ENCODE data around the gene HNRNPH1. TPM values are rescaled to one million over a fixed set of nuclear protein-coding genes. Genes with fewer than 3 reads are reported as not detected.

The HNRNPH1 gene
- total and polyA plus RNA-seq, 2 experiments from 2014 or later = 410 to 715 TPM

DNA sequence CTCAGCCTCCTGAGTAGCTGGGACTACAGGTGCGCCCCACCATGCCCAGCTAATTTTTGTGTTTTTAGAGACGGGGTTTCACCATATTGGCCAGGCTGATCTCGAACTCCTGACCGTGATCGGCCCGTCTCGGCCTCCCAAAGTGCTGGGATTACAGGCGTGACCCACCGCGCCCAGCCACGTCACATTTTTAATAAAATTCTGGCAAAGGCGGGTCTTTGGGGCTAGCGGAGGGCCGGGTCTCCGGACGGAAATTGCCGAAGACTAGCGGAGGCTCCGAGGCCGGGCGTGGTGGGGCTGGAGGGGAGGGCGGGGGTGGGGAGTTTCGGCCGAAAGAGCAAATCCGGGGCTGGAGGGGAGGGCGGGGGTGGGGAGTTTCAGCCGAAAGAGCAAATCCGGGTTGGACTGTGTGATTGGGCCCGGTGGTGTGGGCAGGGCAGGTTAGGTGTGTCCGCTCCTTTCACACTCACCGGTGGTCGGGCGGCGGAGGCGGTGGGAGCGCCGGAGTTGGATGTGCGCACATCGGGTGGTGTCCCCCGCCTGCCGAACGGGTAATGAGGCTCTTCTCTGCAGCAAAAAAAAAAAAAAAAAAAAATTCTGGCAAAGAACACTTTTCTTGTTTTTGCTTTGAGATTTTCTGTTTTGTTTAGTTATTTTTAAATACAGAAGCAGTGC is 46.0 kb downstream of the HNRNPH1 start:
- Histone ChIP-seq H3K9me2 (ENCODE audit: insufficient read depth) (no peaks in the 10 kb centered on the region), H3K36me3 (ENCODE audit: insufficient read depth) (peaks cover 31% of the 10 kb centered on the region), H3K27me3 (ENCODE audit: insufficient read depth) (no peaks in the 10 kb centered on the region), H3K4me2 (no peak overlapping the region), H2AFZ (no peak overlapping the region), H4K20me1 (replicated peaks; ENCODE audit: insufficient read depth) (peaks cover 4% of the 10 kb centered on the region; the same call in 1 of the 2 replicates), H3K27ac (ENCODE audit: low read depth) (no peak overlapping the region; the same call in 1 of the 2 replicates), H3K4me1 (ENCODE audit: insufficient read depth) (no peaks in the 10 kb centered on the region), H3K79me2 (replicated peaks; ENCODE audit: insufficient read depth) (no peaks in the 10 kb centered on the region; the same call in 1 of the 2 replicates), H3K4me3 (no peak overlapping the region), H3F3A (replicated peaks; ENCODE audit: low read depth) (no peaks in the 10 kb centered on the region)
- Mint-ChIP-seq H3K9me3 (no peaks in the 10 kb centered on the region; the same call in 2 of the 3 replicates), H3K27me3 (ENCODE audit: insufficient read depth, low read depth, poor library complexity) (peaks cover 4% of the 10 kb centered on the region), H3K27ac (no peak overlapping the region), H3K4me1 (no peaks in the 10 kb centered on the region), H3K4me3 (no peak overlapping the region), H3K36me3 (ENCODE audit: low read depth) (peaks cover 69% of the 10 kb centered on the region)
- ATAC-seq (no peak; the same call in 2 of the 3 replicates), DNase-seq (ENCODE audit: low spot score) (no peak)
- TF ChIP-seq ZNF331 (CRISPR knock-in tag; IDR thresholded peaks at IDR 0.05; ENCODE audit: low read depth) (no peak), EZH2phosphoT487 (IDR thresholded peaks at IDR 0.05; ENCODE audit: unreplicated experiment) (no peak), EZH2 (IDR thresholded peaks at IDR 0.05; ENCODE audit: low read depth, unreplicated experiment) (no peak), CREB1 (CRISPR knock-in tag; IDR thresholded peaks at IDR 0.05; ENCODE audit: low read depth) (no peak)
- TF ChIP-seq, protein P1, sequence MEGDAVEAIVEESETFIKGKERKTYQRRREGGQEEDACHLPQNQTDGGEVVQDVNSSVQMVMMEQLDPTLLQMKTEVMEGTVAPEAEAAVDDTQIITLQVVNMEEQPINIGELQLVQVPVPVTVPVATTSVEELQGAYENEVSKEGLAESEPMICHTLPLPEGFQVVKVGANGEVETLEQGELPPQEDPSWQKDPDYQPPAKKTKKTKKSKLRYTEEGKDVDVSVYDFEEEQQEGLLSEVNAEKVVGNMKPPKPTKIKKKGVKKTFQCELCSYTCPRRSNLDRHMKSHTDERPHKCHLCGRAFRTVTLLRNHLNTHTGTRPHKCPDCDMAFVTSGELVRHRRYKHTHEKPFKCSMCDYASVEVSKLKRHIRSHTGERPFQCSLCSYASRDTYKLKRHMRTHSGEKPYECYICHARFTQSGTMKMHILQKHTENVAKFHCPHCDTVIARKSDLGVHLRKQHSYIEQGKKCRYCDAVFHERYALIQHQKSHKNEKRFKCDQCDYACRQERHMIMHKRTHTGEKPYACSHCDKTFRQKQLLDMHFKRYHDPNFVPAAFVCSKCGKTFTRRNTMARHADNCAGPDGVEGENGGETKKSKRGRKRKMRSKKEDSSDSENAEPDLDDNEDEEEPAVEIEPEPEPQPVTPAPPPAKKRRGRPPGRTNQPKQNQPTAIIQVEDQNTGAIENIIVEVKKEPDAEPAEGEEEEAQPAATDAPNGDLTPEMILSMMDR (conservative IDR thresholded peaks at IDR 0.05; ENCODE audit: low read depth in 2 of 2) = no peak
- TF ChIP-seq, protein P2, sequence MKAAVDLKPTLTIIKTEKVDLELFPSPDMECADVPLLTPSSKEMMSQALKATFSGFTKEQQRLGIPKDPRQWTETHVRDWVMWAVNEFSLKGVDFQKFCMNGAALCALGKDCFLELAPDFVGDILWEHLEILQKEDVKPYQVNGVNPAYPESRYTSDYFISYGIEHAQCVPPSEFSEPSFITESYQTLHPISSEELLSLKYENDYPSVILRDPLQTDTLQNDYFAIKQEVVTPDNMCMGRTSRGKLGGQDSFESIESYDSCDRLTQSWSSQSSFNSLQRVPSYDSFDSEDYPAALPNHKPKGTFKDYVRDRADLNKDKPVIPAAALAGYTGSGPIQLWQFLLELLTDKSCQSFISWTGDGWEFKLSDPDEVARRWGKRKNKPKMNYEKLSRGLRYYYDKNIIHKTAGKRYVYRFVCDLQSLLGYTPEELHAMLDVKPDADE (IDR thresholded peaks at IDR 0.05) = no peak

- H3K36me3 ChIP-seq (ENCODE audit: insufficient read depth) = peaks cover 32% of the 10 kb centered on the region
- no peaks in the 10 kb centered on the region for H3K9me2 ChIP-seq (ENCODE audit: insufficient read depth)
These were observed 51.1 kb downstream of the HNRNPH1 start for GRCh38 chr5:179572386-179572785.

More at GRCh38 chr5:179572386-179572785, 51.1 kb downstream of the HNRNPH1 start:
- H4K20me1 ChIP-seq (replicated peaks; ENCODE audit: insufficient read depth) = no peaks in the 10 kb centered on the region; the same call in 1 of the 2 replicates
- no peak overlapping the region for H3K4me2 ChIP-seq
- H2AFZ ChIP-seq = no peak overlapping the region
- Mint-ChIP-seq H3K9me3 (no peaks in the 10 kb centered on the region; the same call in 2 of the 3 replicates), H3K27me3 (ENCODE audit: insufficient read depth, low read depth, poor library complexity) (no peaks in the 10 kb centered on the region), H3K36me3 (ENCODE audit: low read depth) (peaks cover 64% of the 10 kb centered on the region), H3K4me1 (no peaks in the 10 kb centered on the region), H3K4me3 (no peak overlapping the region), H3K27ac (no peak overlapping the region)
- TF ChIP-seq JUNB (IDR thresholded peaks at IDR 0.05; ENCODE audit: unreplicated experiment) = no peak
- no peak for TF ChIP-seq CREB1 (CRISPR knock-in tag; IDR thresholded peaks at IDR 0.05; ENCODE audit: low read depth)
- TF ChIP-seq, protein P2 (IDR thresholded peaks at IDR 0.05) = no peak
- TF ChIP-seq, protein P3, sequence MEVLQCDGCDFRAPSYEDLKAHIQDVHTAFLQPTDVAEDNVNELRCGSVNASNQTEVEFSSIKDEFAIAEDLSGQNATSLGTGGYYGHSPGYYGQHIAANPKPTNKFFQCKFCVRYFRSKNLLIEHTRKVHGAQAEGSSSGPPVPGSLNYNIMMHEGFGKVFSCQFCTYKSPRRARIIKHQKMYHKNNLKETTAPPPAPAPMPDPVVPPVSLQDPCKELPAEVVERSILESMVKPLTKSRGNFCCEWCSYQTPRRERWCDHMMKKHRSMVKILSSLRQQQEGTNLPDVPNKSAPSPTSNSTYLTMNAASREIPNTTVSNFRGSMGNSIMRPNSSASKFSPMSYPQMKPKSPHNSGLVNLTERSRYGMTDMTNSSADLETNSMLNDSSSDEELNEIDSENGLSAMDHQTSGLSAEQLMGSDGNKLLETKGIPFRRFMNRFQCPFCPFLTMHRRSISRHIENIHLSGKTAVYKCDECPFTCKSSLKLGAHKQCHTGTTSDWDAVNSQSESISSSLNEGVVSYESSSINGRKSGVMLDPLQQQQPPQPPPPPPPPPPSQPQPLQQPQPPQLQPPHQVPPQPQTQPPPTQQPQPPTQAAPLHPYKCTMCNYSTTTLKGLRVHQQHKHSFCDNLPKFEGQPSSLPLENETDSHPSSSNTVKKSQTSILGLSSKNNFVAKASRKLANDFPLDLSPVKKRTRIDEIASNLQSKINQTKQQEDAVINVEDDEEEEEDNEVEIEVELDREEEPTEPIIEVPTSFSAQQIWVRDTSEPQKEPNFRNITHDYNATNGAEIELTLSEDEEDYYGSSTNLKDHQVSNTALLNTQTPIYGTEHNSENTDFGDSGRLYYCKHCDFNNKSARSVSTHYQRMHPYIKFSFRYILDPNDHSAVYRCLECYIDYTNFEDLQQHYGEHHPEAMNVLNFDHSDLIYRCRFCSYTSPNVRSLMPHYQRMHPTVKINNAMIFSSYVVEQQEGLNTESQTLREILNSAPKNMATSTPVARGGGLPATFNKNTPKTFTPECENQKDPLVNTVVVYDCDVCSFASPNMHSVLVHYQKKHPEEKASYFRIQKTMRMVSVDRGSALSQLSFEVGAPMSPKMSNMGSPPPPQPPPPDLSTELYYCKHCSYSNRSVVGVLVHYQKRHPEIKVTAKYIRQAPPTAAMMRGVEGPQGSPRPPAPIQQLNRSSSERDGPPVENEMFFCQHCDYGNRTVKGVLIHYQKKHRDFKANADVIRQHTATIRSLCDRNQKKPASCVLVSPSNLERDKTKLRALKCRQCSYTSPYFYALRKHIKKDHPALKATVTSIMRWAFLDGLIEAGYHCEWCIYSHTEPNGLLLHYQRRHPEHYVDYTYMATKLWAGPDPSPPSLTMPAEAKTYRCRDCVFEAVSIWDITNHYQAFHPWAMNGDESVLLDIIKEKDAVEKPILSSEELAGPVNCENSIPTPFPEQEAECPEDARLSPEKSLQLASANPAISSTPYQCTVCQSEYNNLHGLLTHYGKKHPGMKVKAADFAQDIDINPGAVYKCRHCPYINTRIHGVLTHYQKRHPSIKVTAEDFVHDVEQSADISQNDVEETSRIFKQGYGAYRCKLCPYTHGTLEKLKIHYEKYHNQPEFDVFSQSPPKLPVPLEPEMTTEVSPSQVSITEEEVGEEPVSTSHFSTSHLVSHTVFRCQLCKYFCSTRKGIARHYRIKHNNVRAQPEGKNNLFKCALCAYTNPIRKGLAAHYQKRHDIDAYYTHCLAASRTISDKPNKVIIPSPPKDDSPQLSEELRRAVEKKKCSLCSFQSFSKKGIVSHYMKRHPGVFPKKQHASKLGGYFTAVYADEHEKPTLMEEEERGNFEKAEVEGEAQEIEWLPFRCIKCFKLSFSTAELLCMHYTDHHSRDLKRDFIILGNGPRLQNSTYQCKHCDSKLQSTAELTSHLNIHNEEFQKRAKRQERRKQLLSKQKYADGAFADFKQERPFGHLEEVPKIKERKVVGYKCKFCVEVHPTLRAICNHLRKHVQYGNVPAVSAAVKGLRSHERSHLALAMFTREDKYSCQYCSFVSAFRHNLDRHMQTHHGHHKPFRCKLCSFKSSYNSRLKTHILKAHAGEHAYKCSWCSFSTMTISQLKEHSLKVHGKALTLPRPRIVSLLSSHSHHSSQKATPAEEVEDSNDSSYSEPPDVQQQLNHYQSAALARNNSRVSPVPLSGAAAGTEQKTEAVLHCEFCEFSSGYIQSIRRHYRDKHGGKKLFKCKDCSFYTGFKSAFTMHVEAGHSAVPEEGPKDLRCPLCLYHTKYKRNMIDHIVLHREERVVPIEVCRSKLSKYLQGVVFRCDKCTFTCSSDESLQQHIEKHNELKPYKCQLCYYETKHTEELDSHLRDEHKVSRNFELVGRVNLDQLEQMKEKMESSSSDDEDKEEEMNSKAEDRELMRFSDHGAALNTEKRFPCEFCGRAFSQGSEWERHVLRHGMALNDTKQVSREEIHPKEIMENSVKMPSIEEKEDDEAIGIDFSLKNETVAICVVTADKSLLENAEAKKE (CRISPR knock-in tag; IDR thresholded peaks at IDR 0.05) = no peak
- no peak overlapping the region for H3K27ac ChIP-seq (ENCODE audit: low read depth)
- no peaks in the 10 kb centered on the region for H3F3A ChIP-seq (replicated peaks; ENCODE audit: low read depth)
- ATAC-seq (no peak), DNase-seq (ENCODE audit: low spot score) (no peak)
- no peaks in the 10 kb centered on the region for H3K4me1 ChIP-seq (ENCODE audit: insufficient read depth)
- H3K27me3 ChIP-seq (ENCODE audit: insufficient read depth) = no peaks in the 10 kb centered on the region
- no peaks in the 10 kb centered on the region; the same call in 1 of the 2 replicates for H3K79me2 ChIP-seq (replicated peaks; ENCODE audit: insufficient read depth)
- H3K4me3 ChIP-seq = no peak overlapping the region

Measured in GM23338 (cell line).